ENCODE data around the gene C19orf33.

DNA sequence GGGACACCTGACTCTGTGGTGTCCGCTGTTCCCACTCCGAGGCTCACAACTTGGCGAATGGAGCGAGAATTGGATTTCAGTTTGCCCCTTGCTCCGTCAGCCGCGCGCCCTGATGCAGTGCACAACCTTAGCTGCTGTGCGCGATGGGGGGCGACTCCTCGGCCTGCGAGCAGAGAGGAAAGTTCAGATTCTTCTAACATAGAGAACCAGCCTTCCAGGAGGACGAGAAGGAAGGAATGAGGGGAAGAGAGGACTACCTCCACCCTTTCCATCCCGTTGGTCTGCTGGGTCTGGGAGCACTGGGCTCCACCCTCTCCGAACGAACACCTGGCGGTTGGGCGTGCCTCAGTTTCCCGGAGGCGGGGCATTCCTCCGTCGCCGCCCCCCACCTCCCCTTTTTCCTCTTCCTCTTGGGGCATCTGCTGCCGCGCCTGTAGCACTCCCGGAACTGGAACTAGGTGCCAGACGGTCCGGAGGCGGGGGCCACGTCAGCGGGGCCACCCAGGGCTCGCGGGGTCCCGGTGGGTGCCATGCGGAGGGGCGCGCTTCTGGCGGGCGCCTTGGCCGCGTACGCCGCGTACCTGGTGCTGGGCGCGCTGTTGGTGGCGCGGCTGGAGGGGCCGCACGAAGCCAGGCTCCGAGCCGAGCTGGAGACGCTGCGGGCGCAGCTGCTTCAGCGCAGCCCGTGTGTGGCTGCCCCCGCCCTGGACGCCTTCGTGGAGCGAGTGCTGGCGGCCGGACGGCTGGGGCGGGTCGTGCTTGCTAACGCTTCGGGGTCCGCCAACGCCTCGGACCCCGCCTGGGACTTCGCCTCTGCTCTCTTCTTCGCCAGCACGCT lies 15.6 kb downstream of the C19orf33 start, which contains the start of gene KCNK6:
- TF ChIP-seq POLR2A (IDR thresholded peaks at IDR 0.05; ENCODE audit: low read length) (peak; percentile 47), GATA1 (IDR thresholded peaks at IDR 0.05; ENCODE audit: low read depth, low read length) (no peak)
